Measurements from ENCODE around the gene AKR1E2. TPM values are rescaled to one million over a fixed set of nuclear protein-coding genes. Genes with fewer than 3 reads are reported as not detected.
A peak's percentile ranks its signal among the peaks of the same experiment; 100 is the strongest.

AKR1E2 gene
- total RNA-seq, 6 experiments from 2014 or later: 0.37 to 3.5 (median 1.6) TPM

GRCh38 chr10:4822208-4822607 is 3.8 kb upstream of the AKR1E2 start:
- 35% methylated on average over 5 of the region's 5 CpGs for WGBS (ENCODE audit: insufficient coverage, low coverage, low lambda C conversion rate, missing lambda C conversion rate)
- intact Hi-C loops (cut with DNase I): no loop called here
- no peak overlapping the region for H3K4me3 ChIP-seq
- TF ChIP-seq CTCF (IDR thresholded peaks at IDR 0.05): no peak
- TF ChIP-seq POLR2A (IDR thresholded peaks at IDR 0.05): no peak
- ATAC-seq (peak in 3 of 4 donors; percentile 5 to 43 (median 6)), DNase-seq (no peak)
- no peak overlapping the region for H3K27ac ChIP-seq
- H3K36me3 ChIP-seq: no peaks in the 10 kb centered on the region
- H3K4me1 ChIP-seq: peaks cover 0 to 7% (median 0%) of the 10 kb centered on the region in 4 donors
- no peaks in the 10 kb centered on the region for H3K9me3 ChIP-seq
- no peaks in the 10 kb centered on the region for H3K27me3 ChIP-seq

GRCh38 chr10:4824791-4825310 is 1.2 kb upstream of the AKR1E2 start:
- H3K27me3 ChIP-seq: no peaks in the 10 kb centered on the region
- H3K4me3 ChIP-seq: no peak overlapping the region
- no peaks in the 10 kb centered on the region for H3K36me3 ChIP-seq
- intact Hi-C loops (cut with DNase I): no loop called here
- H3K27ac ChIP-seq: no peak overlapping the region
- WGBS (ENCODE audit: insufficient coverage, low coverage, low lambda C conversion rate, missing lambda C conversion rate): 90% methylated on average over 3 of the region's 5 CpGs
- no peak for TF ChIP-seq POLR2A (IDR thresholded peaks at IDR 0.05)
- no peak for TF ChIP-seq CTCF (IDR thresholded peaks at IDR 0.05)
- peaks cover 0 to 7% (median 0%) of the 10 kb centered on the region in 4 donors for H3K4me1 ChIP-seq
- ATAC-seq: no peak
- H3K9me3 ChIP-seq: no peaks in the 10 kb centered on the region
- no peak for DNase-seq

- peak overlapping the region in 2 of 3 donors; percentile 56 to 65 for H3K4me3 ChIP-seq
- no peaks in the 10 kb centered on the region for H3K36me3 ChIP-seq
- intact Hi-C loops (cut with DNase I): no loop called here
- no peaks in the 10 kb centered on the region for H3K9me3 ChIP-seq
- ATAC-seq (no peak), DNase-seq (no peak)
- H3K27me3 ChIP-seq: no peaks in the 10 kb centered on the region
- H3K27ac ChIP-seq: peak overlapping the region in 1 of 3 donors; percentile 78
- no peak for TF ChIP-seq CTCF (IDR thresholded peaks at IDR 0.05)
- no peak for TF ChIP-seq POLR2A (IDR thresholded peaks at IDR 0.05)
- H3K4me1 ChIP-seq: peaks cover 0 to 7% (median 0%) of the 10 kb centered on the region in 4 donors
- WGBS (ENCODE audit: insufficient coverage, low coverage, low lambda C conversion rate, missing lambda C conversion rate): 80% methylated on average over 1 of the region's 16 CpGs
These were observed 545 bp upstream of the AKR1E2 start for GRCh38 chr10:4825456-4825867.

GRCh38 chr10:4826792-4827324 is 851 bp downstream of the AKR1E2 start:
- ATAC-seq (no peak), DNase-seq (no peak)
- Histone ChIP-seq H3K27ac (peak overlapping the region; percentile 73 to 87 (median 78)), H3K27me3 (no peaks in the 10 kb centered on the region), H3K36me3 (no peaks in the 10 kb centered on the region), H3K9me3 (no peaks in the 10 kb centered on the region), H3K4me3 (peak overlapping the region; percentile 47 to 65 (median 56)), H3K4me1 (peaks cover 0 to 7% (median 0%) of the 10 kb centered on the region in 4 donors)
- intact Hi-C loops (cut with DNase I): no loop called here
- WGBS (ENCODE audit: insufficient coverage, low coverage, low lambda C conversion rate, missing lambda C conversion rate): 49% methylated on average over 8 of the region's 13 CpGs
- TF ChIP-seq POLR2A (IDR thresholded peaks at IDR 0.05) (no peak), CTCF (IDR thresholded peaks at IDR 0.05) (no peak)
